ENCODE measurements around the gene KCNS1. TPM values are rescaled to one million over a fixed set of nuclear protein-coding genes. Genes with fewer than 3 reads are reported as not detected.
"Not testable (repeated sequence)": the region's sequence is repeated elsewhere in the genome, so short reads cannot be mapped to it uniquely, and the experiment has no call there.

Gene KCNS1, protein sequence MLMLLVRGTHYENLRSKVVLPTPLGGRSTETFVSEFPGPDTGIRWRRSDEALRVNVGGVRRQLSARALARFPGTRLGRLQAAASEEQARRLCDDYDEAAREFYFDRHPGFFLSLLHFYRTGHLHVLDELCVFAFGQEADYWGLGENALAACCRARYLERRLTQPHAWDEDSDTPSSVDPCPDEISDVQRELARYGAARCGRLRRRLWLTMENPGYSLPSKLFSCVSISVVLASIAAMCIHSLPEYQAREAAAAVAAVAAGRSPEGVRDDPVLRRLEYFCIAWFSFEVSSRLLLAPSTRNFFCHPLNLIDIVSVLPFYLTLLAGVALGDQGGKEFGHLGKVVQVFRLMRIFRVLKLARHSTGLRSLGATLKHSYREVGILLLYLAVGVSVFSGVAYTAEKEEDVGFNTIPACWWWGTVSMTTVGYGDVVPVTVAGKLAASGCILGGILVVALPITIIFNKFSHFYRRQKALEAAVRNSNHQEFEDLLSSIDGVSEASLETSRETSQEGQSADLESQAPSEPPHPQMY
- not detected in 2 replicates for total RNA-seq (2014; rRNA removed; shearing (Covaris generic))
- not detected in 2 replicates for polyA plus RNA-seq (2014; cell fraction: nucleus; rRNA removed)

DNA sequence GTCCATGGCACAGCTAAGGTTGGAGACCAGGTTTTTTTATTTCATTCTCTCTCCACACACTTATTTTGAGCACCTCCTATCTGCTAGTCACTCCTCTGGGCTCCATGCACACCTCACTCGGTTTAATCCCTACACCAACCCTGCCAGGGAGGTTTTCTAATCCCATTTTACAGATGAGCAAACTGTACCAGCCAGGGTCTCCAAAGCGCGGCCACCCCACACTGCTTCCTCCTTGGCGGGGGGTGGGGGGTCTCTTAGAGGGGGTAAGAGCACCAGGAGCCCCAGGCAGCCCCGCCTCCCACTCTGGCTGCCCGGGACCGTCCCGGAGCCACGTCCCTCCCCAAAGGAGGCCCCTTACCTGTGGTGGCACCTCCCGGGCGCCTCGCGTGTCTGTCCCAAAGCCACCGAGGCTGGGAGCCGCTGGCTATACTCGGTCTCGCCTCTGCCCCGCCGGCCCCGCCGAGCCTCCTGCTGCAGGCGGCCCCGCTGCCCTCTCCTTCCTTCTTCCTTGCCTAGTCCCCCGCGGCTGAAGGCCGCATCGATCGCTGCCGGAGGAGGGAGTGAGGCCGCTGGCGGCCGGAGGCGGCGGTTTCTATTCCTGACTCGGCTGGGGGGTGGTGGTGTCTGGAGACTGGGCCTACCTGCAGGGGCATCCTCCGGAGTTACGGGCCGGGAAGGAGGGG lies at the start of gene KCNS1:
Gene KCNS1, minus strand, starts transcription at position 565 of the 683 bp plus-strand sequence. CDS start 1,891 bp downstream, outside the sequence.
- DNase-seq (ENCODE audit: extremely low read depth, low read depth) = no peak

DNA sequence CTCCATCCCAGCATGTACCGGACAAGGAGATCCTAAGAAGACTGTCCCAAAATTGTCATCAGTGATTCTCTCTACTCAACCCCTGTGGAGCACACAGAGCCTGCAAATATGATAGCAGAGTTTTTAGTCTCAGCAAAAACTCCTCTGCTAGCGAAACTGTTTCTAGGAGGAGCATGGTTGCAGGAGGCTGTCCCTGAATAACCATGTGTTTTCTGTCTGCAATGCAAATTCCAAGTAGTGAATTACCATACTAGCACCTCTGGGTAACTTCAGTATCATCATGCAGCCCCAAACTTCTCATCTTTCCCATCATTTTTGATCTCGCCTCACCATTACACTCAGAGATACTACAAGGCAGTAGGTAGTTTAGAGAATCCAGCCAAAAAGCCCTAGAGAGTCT lies 48.1 kb upstream of the KCNS1 start:
- DNase-seq (ENCODE audit: extremely low read depth, low read depth) = no peak

DNA sequence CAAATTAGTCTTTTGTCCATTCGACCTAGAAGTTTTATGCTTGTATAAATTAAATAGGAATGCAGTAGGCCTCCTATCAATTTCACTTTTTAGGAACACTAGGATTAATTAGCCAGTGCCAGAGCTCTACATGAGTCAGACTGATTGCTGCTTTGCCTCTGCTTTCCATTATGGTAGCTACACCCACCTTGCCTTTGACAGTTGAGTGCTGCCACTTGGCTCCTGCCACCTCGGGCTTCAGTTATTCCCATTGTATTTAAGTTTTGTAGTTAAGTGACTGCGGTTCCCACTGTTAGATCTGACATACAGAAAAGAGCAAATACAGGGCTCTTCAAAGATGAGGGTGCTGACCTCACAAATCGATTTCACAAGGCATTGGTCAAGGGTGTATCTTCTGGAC lies 39.9 kb upstream of the KCNS1 start:
- no peak for DNase-seq (ENCODE audit: extremely low read depth, low read depth)

DNA sequence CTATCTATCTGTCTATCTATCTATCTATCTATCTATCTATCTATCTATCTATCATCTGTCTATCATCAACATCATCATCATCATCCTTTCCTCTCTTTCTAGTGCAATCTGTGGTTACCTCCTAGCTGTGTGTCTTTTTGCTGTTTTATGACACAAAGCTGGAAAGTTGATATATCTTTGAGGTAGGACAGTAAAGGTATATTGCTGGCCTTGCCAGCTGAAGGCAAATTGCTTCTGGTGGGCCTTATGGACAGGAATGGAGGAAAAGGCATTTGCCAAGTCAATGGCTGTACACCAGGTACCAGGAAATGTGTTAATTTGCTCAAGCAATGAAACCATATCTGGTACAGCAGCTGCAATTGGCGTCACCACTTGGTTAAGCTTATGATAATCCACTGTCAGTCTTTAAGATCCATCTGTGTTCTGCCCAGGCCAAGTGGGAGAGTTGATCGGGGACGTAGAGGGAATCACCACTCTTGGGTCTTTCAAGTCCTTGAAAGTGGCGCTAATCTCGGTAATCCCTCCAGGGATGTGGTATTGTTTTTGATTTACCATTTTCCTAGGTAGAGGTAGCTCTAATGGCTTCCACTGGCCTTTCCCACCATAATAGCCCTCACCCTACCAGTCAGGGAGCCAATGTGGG lies 38.9 kb upstream of the KCNS1 start:
- not testable (repeated sequence) for DNase-seq (ENCODE audit: extremely low read depth, low read depth)

DNA sequence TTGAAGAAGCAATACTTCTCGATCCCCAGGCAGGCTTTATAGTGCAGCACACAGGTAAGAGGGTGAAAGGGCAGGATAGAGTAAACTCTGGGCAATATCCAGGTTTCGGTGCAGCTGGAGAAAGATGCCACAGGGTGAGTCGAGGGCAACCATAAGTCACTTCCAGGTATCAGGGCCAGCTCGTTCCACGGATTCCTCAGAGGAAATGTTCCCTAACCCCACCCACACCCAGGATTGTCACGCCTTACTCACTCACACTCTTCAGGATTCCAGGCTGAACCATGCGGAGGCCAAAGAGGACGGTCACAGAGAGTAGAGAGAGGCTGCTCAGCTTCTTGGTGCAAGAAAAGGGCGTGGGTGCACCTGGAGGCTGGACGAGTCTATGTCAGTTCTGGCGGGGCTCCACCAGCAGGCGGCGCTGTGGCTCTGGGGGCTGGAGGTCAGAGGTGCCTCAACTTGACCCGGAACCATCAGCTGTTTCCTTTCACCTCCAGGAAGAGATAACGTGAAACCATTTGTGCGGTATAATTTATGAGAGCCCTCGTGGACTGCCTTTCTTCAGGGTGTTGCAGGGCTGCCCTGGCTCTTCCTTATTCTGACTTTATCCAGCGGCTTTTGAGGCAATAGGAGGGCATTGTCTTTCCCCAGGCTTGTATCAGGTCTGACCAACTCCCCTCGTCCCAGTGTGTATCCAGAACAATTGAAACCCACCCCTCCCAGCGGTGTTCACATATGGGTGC lies 37.8 kb upstream of the KCNS1 start:
- DNase-seq (ENCODE audit: extremely low read depth, low read depth) = peak; percentile 34

DNA sequence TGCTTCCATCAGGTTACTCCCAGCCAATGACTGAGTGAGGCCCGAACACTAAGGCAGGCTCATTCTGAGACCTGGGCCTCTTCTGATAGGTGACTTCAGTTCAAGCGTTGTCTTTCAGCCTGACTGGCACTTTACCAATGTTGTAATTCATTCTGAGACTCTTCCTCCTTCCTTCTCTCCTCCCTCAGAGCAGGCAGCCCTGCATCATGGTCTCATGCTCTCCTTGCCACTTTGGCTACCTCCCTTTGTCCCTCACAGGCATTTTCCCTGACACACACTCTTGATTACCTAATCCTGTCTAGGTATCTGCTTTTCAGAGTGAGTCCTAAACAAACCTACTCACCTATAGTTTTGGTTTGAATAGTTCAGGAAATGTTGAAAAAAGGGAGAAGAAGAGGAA lies 36.0 kb upstream of the KCNS1 start:
- no peak for DNase-seq (ENCODE audit: extremely low read depth, low read depth)

DNA sequence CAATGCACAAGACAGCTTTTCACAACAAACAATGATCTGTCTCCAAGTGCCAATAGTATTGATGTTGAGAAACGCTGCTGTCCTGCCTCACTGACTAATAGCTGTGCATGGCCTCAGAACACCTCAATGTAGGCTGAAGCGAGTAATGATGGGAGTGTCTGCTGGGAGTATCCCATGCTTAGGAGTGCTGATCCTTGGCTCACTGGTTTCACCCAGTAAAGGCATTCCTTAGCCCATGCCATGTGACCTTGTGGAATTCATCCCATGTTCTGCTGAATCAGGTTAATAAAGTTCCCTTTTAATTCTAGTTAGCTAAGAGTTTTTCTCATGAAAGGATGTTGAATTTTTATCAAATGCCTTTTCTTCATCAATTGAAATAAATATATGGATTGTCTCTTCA lies 27.2 kb upstream of the KCNS1 start:
- no peak for DNase-seq (ENCODE audit: extremely low read depth, low read depth)

DNA sequence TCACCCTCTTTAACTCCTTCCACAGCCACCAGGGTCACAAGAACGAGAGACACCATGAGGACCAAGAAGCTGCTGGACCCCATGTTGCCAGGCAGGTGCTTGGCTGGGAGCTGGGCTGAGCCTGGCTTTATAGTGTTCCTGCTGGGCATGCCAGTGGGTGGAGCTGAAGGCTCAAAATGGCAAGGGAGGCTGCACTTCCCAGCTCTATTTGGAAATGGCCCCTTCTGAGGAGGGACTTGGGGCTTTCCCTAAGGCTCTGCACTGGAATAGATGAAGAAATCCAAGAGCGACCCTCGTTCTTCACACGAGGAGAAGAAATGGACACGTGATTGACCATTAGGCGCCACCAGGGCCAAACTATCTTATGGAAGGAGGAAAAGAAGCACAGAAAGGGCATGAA lies 23.4 kb upstream of the KCNS1 start, which contains the start of gene WFDC12:
Gene WFDC12, minus strand, starts transcription at position 101 of the 400 bp plus-strand sequence. Its CDS starts 18 bp downstream, at position 83.
- DNase-seq (ENCODE audit: extremely low read depth, low read depth) = no peak

DNA sequence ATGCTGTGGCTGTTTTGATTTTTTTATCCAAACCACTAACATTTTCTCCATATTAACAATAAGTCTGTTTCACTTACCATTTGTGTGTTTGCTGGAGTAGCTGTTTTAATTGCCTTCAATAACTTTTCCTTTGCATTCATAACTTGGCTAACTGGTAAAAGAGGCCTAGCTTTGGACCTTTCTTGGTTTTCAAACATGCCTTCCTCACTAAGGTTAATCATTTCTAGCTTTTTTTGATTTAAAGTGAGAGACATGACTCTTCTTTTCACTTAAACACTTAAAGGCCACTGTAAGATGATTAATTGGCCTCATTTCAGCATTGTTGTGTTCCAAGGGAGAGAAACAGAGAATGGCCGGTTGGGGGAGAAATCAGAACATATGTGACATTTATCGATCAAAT lies 20.5 kb upstream of the KCNS1 start:
- DNase-seq (ENCODE audit: extremely low read depth, low read depth) = no peak

DNA sequence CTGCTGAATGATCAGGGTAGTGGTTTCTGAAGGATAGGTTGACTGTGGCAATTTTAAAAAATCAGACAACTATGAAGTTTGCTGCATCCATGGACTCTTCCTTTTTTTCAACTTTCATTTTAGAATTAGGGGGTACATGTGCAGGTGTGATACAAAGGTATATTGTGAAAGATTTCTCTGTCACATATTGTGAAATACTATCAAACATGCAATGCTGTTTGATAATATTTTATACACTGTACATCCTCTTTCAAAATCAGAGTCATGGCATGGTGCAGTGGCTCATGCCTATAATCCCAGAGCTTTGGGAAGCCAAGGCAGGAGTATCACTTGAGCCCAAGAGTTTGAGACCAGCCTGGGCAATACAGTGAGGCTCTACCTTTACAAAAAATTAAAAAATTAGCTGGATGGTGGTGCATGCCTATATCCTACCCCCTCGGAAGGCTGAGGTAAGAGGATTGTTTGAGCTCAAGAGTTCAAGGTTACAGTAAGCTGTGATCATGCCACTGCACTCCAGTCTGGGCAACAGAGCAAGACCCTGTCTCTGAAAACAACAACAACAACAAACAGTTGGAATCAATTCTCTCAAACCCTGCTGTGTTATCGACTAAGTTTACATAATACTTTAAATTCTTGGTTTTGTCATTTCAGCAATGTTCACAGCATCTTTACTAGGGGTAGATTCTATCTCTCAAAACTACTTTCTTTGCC lies 18.8 kb upstream of the KCNS1 start:
- no peak for DNase-seq (ENCODE audit: extremely low read depth, low read depth)

DNA sequence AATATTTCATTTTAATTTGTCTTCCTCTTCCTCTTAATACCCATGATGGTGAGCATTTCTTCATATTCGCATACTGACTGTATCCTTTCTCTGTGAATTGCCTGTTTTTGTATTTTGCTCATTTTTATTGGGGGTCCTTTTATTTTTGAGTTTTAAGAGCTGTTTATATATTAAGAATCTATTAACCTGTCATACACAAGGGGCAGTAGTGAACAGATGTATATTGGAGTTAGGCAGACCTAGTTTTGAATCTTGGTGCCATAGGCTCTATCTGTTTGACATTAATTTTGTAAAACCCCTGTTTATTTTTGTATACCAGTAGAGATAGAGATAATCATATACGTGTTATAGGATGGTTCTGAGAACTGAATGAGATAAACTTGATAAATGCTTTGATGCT lies 17.1 kb upstream of the KCNS1 start:
- DNase-seq (ENCODE audit: extremely low read depth, low read depth) = no peak

DNA sequence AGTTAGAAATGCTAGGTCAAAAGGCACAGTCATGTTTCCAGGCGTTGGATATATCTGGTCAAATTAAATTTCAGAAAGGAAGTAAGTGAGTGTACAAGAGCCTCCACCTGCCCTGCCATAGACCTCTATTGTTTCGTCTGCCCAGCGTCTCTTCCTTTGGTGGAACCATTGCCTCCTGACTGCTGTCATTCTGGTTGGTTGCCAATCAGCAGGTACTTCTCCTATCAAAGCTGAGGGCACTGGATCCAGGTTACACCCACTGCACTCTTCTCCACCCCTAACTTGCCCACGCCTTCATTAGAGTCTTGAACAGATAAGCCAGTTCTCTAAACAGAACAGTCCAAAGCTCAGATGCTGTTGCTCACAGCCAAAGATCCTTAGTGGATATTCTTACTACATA lies 16.7 kb upstream of the KCNS1 start:
- DNase-seq (ENCODE audit: extremely low read depth, low read depth) = no peak

DNA sequence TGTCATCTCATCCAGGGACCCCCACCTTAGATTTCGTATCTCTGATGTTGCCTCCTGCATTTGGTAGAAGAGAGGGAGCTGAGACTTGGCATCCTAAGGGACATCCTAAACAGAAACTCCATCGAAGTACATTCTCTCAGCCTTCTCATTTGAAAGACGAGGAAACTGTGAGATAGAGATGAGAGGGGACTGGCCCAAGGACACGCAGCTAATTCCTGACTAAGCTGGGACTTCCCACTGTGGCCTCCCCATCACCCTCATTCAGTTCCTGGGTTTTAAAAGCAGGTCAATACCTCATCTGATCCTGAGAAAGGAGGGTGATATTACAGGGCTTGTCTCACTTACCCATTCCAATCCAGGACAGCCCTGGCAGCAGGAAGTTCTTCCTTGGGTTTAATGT lies 14.9 kb upstream of the KCNS1 start:
- no peak for DNase-seq (ENCODE audit: extremely low read depth, low read depth)

DNA sequence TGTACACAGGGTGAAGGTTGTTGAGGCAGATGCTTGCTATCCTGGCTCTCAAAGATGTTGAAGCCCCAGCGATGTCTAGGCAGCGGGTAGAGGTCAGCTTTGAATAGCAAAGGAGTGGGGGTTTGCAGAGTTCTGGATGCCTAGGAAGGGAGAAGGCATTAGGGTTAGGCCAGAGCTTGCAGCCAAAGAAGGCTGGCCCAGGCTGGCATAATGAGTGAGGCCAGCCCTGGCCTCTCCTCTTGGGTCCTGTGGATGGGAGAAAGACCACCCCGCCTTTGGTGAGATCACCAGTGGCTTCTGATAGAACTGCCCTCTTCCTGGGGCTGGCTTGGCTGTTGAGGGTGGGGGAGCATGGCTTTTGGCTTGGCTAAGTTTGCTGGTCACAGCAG lies 14.5 kb upstream of the KCNS1 start:
- DNase-seq (ENCODE audit: extremely low read depth, low read depth) = no peak

DNA sequence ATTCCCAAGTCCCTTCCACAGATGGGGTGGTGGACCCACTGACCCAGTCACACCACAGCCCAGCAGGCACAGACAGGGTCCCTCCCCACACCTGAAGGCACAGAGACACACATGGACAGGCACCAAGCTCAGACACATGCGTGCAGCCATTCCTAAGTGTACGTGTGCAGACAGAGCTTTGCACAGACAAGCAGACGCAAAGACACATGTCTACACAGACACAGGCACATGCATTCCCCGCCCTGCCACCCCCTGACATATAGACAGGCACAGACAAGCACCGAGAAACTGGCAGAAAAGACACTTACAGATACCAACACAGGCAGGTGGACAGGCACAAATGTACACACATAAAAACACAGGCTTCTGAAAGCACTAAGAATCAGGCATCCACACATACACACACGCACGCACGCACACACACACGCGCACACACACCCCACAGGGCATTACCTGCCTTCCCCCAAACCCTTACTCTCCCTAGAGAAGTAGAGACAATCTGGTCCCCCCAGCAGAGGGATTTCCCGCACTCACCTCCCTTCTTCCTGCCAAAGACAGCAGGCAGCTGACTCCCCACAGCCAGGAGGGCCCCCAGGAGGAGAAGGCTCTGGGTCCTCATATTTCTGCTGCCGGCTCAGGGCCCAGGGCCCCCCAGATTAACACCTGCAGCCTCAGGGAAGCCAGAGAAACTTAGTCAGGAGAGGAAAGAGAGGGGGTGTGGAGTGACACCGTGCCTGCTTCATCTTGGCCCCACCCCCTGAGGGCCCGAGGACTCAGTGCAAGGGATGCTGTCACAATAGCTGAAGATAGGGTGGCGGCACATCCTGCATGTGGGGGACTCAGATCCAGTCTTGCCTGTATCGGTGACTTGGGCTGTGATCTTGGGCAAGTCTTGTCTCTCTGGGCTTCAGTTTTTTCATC lies 13.8 kb upstream of the KCNS1 start, which contains the start of gene WFDC5:
Gene WFDC5, minus strand, starts transcription at position 710 of the 921 bp plus-strand sequence. Its CDS starts 91 bp downstream, at position 619.
- no peak for DNase-seq (ENCODE audit: extremely low read depth, low read depth)

DNA sequence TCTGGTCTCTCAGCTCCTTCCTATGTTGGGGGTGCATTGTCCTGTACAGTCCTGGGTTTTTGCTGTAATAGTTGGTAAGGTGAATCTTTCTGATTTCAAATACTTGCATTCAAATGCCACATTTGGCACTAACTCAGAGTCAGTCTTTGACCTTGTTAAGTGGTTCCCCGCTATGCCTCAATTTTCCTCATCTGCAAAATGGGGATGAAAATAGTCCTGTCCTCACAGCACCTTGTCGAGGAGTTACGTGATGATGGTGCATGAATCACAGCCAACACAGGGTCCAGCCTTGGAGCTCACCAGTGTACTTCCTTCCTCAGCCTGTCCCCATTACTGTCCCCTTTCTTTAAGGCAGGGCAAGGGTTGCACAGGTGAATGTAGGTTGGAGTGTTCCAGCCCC lies 12.9 kb upstream of the KCNS1 start:
- no peak for DNase-seq (ENCODE audit: extremely low read depth, low read depth)

DNA sequence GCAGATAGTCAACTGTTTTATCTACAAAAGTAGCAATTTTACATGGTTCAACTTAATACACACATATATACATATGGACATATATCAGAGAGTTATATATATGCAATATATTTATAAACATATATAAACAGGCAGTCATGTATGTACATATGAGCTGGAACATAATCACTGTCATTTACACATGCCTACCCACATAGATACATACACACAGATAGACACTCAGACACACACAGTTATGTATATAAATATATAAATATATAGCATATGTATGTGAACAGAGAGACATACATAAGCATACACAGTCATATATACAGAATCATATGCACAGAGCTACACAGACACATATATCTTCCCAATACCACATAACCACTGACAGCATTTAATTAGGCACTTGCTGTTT lies 11.8 kb upstream of the KCNS1 start:
- no peak for DNase-seq (ENCODE audit: extremely low read depth, low read depth)

DNA sequence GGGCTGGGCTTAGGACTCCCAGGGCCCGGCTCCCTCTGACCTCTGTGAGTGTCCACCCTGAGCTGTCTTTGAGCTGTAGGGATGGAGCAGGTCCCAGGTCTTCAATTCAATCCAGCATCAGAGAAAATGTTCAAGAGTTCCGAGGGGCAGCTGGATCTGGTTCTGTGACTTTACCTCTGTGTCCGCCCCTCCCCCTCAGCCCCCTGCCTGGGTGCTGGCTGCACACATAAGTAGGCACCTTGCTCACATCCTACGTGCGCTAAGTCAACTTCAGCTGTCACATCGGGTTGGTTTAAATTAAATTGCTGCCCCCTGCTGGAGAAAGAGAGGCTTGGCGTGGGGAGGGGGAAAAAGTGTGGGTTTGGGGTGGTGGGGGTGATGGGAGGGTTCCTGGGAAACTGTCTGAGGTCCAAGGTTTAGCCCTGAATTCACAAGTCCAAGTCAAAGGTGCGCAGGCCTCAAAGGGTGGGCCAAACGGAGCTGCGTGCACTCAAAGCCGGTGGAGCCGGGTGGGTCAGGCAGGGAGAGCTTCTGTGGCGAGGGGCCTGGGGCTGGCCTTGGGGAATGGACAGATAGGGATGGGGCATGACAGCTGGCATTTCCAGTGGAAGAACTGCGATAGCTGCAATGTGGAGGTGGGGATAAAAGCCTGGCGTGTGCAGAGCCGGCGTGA lies 11.0 kb upstream of the KCNS1 start:
- DNase-seq (ENCODE audit: extremely low read depth, low read depth) = peak; percentile 27

Measured in NCI-H460 (cell line).